ENCODE data around the gene GRM5. TPM values are rescaled to one million over a fixed set of nuclear protein-coding genes. Genes with fewer than 3 reads are reported as not detected.
"Not testable (repeated sequence)": the region's sequence is repeated elsewhere in the genome, so short reads cannot be mapped to it uniquely, and the experiment has no call there.

Gene GRM5
- total RNA-seq, 1 donor from 2014 or later: 0.15 TPM

GRCh38 chr11:88507771-88508417, 557.9 kb downstream of the GRM5 start:
- peak; percentile 76 for DNase-seq (ENCODE audit: low read depth)

- no peak for DNase-seq (ENCODE audit: low read depth)
Observed at GRCh38 chr11:88501541-88501940, 564.2 kb downstream of the GRM5 start.

- DNase-seq (ENCODE audit: low read depth): no peak
Observed at GRCh38 chr11:88495836-88496235, 569.9 kb downstream of the GRM5 start.

- no peak for DNase-seq (ENCODE audit: low read depth)
Observed at GRCh38 chr11:88494848-88495247, 570.9 kb downstream of the GRM5 start.

- no peak for DNase-seq (ENCODE audit: low read depth)
Observed at GRCh38 chr11:88491674-88492073, 574.1 kb downstream of the GRM5 start.

- DNase-seq (ENCODE audit: low read depth): peak; percentile 43
Observed at GRCh38 chr11:88489030-88489429, 576.8 kb downstream of the GRM5 start.

GRCh38 chr11:88487646-88488045, 578.1 kb downstream of the GRM5 start:
- DNase-seq (ENCODE audit: low read depth): no peak

- peak; percentile 59 for DNase-seq (ENCODE audit: low read depth)
Observed at GRCh38 chr11:88484873-88485621, 580.7 kb downstream of the GRM5 start.

GRCh38 chr11:88482871-88483301, 582.9 kb downstream of the GRM5 start:
- DNase-seq (ENCODE audit: low read depth): peak; percentile 11

GRCh38 chr11:88480223-88480622, 585.6 kb downstream of the GRM5 start:
- peak; percentile 96 for DNase-seq (ENCODE audit: low read depth)

- DNase-seq (ENCODE audit: low read depth): no peak
Observed at GRCh38 chr11:88478136-88478815, 587.5 kb downstream of the GRM5 start.

GRCh38 chr11:88475991-88476418, 589.8 kb downstream of the GRM5 start:
- DNase-seq (ENCODE audit: low read depth): peak; percentile 58

GRCh38 chr11:88474655-88475054, 591.1 kb downstream of the GRM5 start:
- DNase-seq (ENCODE audit: low read depth): no peak

GRCh38 chr11:88469561-88470225, 596.1 kb downstream of the GRM5 start:
- DNase-seq (ENCODE audit: low read depth): no peak

GRCh38 chr11:88464528-88464927, 601.3 kb downstream of the GRM5 start:
- DNase-seq (ENCODE audit: low read depth): no peak

GRCh38 chr11:88463301-88463700, 602.5 kb downstream of the GRM5 start:
- not testable (repeated sequence) for DNase-seq (ENCODE audit: low read depth)

- not testable (repeated sequence) for DNase-seq (ENCODE audit: low read depth)
Observed at GRCh38 chr11:88458047-88458446, 607.7 kb downstream of the GRM5 start.

- DNase-seq (ENCODE audit: low read depth): no peak
Observed at GRCh38 chr11:88455974-88456373, 609.8 kb downstream of the GRM5 start.

- DNase-seq (ENCODE audit: low read depth): no peak
Observed at GRCh38 chr11:88454881-88455280, 610.9 kb downstream of the GRM5 start.
